Putamen (tissue), 1 donor: ENCODE measurements around the gene XIRP2.
"Not testable (repeated sequence)": the region's sequence is repeated elsewhere in the genome, so short reads cannot be mapped to it uniquely, and the experiment has no call there.

ENCODE experiments used
- DNase-seq: peaks from one replicate; pipeline ENCODE4 v3.0.0-alpha.2; 2016; ENCODE audit warnings: low spot score

XIRP2 gene

DNA sequence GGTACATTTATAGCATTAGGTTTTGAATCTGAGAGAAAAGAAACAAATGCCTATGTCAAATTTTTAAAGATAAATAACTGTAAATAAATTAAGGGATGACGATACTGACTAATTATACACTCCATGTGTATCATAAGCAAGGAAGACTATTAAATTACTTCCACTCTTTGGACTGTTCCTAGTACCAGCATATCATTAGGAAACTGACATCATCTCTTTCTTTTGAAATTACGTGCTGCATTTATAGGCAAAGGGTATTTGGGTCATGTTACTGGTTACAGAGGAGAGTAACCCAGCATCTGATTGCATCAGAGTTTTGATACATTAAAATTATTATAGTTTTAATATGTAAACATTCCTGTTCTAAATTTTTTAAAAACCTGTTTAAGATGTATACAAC lies 309.7 kb downstream of the XIRP2 start:
- no peak for DNase-seq

DNA sequence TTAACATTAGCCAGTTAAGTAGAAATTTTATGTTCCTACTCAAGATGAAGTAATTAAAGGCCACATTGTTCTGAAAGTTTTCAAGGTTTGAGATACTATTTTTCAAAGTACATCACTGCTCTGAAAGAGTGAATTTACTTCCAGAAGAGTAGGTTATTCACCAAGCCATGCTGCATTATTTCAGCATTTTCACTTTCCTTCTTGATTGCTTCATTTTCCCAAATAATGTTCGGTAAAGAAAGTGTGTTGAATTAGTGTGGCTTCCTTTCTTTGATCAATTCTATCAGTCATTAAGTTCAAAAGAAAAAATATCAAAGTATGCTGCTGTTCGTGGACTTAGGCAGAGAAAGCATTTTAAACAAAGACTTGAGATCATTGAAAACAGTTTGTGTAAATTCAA lies 310.3 kb downstream of the XIRP2 start:
- DNase-seq, result no peak

DNA sequence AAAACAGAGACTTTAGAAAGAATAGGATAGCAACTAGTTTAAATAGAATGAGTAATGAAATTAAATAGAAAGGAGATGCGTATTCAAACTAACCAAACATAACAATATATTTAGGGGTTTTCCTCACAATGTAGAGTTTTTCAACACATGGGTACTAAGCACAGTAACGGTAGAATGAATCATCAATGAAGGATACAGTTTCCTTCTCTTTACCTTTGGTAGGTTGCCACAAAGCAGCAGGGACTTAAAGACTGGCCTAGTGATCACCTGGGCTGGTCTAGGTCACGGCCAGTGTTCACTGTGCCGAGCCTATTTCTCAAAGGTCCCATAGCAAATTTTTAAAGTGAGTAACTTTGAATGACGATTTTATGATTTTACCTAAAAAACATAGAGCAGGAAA lies 311.7 kb downstream of the XIRP2 start:
- no peak for DNase-seq

DNA sequence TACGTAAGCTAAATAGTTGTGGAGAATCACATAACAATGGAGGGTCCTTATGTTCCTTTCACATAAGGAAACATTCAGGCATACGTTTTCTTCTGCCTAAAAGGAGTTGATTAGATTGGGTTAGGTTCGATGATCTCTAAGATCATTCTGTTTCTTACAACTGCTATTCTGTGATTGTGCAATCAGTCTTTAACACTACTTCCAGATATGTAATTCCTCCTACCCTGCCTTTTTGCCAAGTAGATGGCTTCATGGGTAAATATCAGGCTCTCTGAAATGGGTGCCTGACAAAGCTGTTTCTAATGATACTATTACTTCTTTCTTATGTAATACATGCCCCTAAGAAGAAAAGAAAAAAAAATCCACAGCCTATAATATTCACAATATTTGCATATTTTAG lies 321.5 kb downstream of the XIRP2 start:
- DNase-seq, result no peak

DNA sequence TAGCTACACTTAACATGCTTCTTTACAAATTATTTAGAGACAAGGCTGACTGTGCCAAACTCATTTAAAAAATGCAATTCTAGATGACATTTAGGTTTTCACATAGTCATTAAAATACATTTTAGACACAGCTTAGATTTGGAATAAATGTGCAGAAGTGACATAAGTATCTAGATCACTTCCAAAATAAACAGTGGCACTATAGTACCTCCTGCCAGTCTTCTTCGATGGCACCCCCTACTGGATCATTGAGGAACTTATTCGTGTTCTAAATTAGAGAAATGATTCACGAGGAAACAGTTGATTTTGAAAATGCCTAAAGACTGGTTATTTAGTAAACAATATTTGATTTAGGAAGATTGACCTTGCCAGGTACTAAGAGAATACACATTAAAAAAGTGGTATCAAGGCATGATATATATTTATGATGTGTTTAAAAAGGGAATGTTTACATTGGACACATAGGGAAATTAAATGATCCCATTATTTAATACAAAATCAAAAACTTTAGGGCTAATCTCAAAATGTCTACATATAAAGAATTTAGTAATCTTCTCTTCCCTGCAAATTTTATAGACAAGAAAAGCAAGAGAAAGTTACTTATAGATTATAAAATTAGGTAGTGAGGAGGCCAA lies 323.9 kb downstream of the XIRP2 start:
- DNase-seq, result peak; percentile 7

DNA sequence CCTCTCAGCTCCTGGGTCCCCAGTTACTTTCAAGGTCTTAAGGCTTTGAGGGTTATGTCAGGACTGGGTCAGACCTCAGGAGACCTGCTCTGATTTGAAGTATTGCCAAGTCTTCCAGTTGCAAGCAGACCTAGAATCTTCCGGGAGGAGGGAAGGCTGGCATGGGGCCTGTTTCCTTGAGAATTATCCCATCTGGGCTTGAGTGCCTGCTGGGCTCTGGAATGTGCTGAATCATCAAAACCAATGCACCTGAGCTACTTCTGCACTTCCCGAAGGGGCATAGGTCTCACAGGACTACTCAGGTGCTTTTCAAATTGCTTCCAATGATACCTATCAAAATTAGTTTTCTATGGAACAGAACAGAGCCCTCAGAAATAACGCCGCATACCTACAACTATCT lies 327.3 kb downstream of the XIRP2 start:
- no peak for DNase-seq

DNA sequence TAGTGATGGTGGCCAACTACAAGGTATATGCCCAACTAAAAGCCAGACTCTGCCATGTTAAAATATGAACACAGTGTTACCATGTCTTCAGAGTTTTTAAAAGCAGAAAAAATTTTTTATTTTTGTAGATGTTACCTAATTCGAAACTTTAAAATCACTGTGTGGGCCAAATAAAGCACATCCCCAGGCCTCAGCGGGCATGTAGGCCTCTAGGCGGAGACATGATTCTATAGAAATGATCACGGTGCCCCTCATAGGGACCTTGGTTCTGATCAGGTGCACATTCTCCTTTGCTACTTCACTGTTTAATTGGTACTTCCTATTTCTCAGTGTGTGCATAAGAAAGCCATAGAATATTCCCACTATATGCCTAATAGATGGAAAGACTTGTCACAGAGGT lies 349.2 kb downstream of the XIRP2 start:
- DNase-seq, result no peak

DNA sequence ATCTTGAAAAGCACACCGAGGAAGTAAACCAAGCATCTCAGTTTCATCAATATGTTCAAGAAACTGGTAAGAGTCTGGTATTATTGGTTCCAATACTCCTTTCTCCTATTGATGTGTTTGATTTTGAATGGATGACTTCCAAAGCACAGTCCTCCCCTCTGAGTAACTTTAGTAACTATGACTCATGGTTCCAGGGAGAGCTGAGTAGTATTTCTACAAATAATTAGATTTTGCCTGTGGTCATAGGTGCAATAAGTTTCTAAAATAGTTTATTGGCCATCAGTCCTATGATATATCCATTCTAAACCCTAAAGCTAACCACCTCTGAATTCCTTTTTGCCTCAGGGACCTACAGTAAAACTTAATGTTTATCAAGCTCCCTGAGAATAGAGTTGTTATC lies 352.4 kb downstream of the XIRP2 start:
- no peak for DNase-seq

DNA sequence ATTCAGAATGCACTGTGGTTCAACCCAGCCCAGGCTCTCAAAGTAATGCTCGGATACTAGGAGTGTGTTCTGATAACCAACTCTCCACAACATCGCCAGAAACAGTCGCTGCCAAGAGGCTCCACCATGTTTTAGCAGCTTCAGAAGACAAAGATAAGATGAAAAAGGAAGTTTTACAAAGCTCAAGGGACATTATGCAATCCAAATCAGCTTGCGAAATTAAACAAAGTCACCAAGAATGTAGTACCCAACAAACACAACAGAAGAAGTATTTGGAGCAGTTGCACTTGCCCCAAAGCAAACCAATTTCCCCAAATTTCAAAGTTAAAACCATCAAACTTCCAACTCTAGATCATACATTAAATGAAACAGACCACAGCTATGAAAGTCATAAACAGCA lies 360.9 kb downstream of the XIRP2 start:
- no peak for DNase-seq

DNA sequence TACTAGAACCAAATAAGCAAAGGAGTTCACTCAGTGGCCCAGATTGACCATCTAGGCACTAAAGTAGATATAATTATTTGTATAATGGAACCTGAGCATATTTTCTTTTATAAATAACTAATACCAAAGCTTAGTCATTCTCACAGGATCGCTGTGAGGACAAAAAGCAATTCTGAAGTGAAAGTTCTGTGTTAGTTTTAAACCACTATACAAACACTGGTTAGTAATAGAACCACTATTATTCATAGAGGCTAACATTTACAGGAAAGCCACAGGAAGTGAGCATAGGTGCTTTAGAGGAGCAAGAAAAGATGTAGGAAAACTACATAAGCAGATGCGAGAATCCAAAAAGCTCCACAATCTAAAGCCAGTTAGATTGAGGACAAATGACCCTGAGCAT lies 364.7 kb downstream of the XIRP2 start:
- no peak for DNase-seq

DNA sequence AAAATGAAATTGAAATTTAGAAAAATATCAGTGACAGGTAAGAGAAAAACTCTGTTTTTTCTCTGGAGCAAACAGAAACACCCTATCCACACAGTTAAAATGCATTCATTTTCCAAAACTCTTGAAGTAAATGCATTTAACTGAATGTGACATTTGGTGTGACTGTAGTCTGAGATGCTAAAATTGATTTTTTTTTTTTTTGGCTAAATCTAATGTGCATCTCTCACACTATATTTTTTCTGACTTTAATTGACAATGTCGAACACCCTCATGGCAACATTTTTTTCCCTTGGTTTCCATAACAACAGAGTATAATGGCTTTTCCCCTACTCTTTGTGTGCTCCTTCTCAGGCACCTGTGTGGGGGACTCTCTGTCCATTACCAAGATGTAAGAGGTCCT lies 366.4 kb downstream of the XIRP2 start:
- DNase-seq, result no peak

DNA sequence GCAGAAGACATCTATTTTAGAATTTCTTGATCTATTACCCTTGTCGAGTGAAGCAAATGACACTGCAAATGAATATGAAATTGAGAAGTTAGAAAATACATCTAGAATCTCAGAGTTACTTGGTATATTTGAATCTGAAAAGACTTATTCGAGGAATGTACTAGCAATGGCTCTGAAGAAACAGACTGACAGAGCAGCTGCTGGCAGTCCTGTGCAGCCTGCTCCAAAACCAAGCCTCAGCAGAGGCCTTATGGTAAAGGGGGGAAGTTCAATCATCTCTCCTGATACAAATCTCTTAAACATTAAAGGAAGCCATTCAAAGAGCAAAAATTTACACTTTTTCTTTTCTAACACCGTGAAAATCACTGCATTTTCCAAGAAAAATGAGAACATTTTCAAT lies 370.4 kb downstream of the XIRP2 start:
- DNase-seq, result no peak

DNA sequence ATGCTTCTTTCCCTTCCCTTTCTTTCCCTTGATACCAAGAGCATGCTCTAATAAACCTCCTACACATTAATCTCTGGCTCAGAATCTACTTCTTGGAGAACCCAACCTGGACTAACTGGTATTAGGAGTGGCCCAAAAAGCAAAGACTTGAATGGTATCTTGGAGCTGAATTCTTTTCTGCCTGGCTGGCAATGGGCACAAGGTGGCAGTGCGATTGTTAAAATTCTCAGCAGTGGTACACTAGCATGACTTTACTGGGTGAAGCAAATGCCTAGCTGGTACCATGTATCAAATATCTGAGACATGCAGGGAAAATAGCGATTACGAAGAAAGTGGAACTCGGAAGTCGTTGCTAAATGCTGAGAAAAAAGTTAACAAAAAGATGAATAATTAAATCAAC lies 376.1 kb downstream of the XIRP2 start:
- DNase-seq, result peak; percentile 17

DNA sequence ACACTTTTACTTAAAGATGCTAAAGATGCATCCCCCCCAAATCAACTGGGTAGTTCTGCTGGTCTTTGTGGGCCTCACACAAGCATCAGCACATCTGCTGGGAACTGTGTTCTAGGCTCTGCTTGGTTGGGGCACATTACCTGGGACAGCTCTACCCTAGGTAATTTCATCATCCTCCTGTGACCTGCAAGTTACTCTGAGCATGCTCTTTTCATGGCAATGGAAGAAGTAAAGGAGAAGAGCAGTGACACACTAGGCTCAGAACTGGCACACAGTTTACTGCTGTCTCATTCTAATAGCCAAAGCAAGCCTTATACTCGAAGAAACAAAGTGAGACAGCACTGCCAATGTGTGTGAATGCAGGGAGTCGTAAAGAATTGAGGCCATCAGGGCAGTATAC lies 376.7 kb downstream of the XIRP2 start:
- no peak for DNase-seq

DNA sequence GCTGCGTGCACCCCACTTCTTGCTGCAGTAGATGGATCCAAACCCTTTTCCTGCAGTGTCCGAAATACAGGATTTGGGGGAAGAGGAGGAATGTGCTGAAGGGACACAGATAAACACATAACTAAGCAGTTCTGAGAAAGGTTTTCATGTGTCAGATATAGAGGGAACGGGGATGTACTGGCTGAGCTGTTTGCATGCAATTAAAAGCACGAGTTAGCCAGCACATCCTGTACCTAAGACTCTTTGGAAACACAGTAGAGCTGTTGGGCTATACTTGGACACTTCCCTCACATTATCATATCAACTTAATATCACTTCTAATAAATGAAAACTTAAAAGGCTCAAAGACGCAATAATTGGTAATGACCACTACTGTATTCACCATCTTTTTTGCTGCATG lies 377.4 kb downstream of the XIRP2 start:
- no peak for DNase-seq

DNA sequence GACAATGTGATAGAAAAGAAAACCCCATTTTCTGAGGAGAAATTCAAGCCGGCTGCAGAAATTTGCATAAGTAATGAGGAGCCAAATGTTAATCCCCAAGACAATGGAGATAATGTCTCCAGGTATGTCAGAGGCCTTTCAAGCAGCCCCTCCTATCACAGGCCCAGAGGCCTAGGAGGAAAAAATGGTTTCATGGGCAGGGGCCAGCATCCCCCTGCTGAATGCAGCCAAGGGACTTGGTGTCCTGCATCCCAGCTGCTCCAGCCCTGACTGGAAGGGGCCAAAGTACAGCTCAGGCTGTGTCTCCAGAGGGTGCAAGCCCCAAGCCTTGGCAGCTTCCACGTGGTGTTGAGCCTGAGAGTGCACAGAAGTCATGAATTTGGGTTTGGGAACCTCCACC lies 380.0 kb downstream of the XIRP2 start:
- DNase-seq, result not testable (repeated sequence)

DNA sequence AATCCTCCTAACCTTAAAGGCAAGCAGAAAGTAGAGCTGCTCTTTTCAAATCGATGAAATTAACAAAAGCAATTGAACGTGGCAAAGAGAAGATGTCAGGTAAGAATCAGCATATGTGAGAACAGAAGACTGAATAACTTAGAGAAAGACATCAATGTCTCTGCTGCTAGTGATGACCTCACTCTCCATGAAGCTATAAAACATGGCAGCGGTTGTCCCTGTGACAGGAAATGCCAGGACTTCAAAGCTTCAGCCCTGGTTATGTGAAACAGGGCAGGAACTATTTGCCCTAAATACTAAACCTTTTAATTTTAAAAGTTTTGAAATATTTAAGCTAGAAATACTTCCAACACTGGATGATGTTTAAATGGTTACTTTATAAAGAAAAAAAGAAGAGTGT lies 383.7 kb downstream of the XIRP2 start:
- no peak for DNase-seq

DNA sequence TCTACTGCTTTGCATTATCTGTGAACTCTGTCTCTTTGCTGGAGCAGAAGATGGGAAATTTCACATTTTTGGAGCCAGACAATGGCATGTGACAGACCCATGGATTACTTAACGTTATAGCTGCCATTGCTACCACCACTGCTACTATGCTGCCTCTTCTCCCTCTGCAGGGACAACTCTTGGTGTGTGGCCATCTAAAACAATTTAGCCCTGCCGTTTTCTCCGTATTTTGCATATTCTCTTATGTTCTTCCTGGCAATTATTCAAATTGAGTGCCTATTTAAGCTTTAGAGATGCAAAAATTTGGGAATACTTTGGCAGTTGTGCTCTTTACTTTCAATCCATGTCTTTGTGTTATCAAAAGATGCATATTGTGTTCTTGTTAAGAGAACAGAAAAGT lies 386.8 kb downstream of the XIRP2 start:
- DNase-seq, result no peak

DNA sequence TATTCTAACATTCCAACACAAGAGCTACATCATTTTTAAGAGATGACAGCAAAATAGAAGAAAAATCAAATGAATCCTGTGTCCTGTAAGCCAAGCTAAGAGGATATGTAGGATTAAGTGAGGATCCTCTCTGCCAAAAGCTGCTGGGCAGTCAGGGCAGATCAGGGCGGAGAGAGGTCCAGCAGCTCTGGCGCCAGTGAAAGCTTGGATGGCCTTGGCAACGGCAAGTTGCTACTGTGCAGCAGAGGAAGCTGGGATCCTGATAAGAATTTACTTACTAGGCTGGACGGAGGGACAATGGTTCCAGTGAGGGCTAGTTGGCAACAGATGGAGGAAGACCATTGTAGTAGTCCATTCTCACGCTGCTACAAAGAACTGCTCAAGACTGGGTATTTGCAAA lies 391.5 kb downstream of the XIRP2 start:
- DNase-seq, result no peak

DNA sequence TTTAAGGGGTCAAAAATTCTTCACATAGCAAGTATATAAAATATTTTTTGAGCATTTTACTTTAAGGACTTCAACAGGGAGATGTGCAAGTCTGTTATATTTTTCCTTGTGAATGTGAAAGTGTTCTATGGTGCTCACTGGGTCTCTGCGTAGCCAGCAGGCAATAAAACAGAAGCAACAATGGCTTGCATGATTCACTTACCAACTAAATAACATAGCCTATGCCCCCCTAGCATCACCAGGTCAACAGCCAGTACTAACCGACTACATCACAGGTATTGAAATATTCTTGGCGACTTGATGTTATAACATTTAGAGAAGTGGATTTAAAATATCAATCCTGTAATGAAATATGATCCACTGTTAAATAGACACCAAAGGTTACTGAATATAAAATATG lies 398.9 kb downstream of the XIRP2 start:
- DNase-seq, result no peak

DNA sequence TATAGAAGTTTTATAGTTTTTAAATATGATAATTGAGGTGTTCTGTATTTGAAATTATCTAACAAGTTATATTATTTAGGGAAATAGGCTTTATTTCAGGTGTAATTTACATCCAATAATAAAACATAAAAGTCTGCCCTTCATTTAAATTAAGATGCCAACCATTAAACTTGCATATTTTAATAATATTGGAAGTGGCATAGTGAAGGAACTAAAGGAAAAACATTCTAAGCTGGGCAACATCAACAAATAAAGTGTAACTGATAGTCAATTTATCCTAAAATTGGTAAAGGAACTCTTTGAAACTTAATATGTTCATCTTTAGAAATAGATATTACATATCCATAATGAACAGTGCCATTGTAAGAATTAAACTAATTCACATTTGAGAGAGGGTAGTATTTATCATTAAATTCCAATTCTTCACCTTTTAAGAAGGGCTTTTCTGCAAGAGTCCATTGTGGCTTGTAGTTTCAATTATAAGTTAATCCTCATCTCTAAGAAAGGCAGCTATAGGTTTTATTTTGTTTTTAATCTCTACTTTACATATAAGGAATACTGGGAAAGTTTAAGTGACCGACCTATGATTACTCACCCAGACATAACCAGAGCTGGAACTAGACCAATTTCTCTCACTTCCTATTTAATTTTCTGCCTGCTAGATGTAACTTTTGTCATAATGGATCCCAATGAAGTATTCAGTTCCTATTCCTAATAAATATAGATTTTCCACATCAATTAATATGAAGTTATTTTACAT lies 401.6 kb downstream of the XIRP2 start:
- no peak for DNase-seq

DNA sequence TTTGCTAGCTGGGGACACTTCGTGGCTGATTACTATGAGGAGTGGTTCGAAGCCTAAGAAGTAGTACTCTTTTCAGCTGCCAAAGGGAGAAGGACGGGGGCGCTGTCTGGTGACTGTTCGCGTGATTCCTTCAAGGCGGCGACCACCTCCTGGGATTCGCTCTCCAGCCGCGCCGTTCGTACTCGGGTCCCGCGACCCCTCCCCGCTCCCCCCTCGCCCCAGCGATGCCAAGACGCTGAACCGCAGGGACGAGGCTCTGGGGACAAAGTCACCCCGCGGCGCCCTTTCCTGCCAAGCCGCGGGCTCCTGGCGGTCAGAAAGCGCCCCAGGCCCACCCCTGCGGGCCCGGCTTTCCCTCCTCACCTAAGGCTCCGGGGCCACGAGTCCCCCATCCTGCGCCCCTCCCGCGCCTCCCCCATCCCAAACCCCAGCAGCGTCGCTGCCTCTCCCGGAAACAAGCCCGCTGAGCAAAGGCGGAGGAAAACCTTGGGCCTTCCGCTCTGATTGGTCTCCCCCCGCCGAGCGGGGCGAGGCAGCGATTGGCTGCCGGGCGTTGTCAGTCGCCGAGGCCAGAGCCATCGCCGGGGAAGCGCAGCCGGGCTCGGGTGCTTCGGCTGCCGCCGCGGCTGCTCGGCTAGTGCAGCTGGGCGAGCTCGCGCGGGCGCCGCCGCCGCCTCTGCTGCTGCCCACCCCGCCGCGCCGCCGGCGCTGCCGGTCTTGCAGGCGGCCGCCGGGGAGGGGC lies 404.3 kb downstream of the XIRP2 start, which contains the start of gene B3GALT1:
Gene B3GALT1 (plus strand): TSS at position 572 of the 742 bp plus-strand sequence.
- peak; percentile 91 for DNase-seq

DNA sequence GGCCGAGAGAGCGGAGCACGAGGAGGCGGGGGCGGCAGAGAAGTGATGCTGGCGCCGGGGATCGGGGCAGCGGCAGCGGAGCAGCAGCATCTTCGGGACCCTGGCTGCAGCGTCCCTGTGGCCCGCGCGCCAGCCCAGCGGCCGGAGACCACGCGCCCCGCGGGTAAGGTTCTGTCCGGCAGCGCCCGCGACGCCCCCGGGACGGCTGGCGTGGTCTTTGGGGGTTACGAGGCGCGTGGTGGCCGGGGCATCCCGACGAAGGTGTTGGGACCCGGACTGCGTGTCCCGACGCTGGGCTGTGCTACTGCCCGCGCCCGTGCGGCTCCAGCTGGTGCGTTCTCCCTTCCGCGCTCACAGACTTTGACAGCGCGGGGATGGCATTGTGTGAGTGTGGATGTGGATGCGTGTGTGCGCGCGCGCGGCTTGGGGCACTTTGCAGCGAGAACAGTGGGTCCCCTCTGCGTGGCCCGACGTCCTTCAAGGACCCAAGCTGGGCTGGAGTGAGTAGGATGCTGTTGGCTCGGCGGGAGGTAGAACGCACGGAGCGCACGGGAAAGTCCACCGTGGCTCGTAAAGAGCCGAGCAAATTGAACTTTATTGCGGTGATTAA lies 405.0 kb downstream of the XIRP2 start:
- DNase-seq, result peak; percentile 49
